Suprapubic skin (tissue), 4 donors: ENCODE results near the gene GMNC. TPM values are rescaled to one million over a fixed set of nuclear protein-coding genes. Genes with fewer than 3 reads are reported as not detected.

Experiments used
- DNase-seq, 2 donors: peaks; one replicate each; pipeline ENCODE4 v3.0.0-alpha.2; 2019; ENCODE audit warnings: low spot score in 2 of 2
- H3K27ac ChIP-seq: fragments of 200-600 bp; sonication (generic); one replicate; pipeline ENCODE4 v1.5.1; 2019
- H3K27me3 ChIP-seq: fragments of 200-600 bp; sonication (generic); one replicate; pipeline ENCODE4 v1.5.1; 2019
- H3K36me3 ChIP-seq: fragments of 200-600 bp; sonication (generic); one replicate; pipeline ENCODE4 v1.5.1; 2019
- H3K4me1 ChIP-seq: fragments of 200-600 bp; sonication (generic); one replicate; pipeline ENCODE4 v1.5.1; 2019
- H3K4me3 ChIP-seq: fragments of 200-600 bp; sonication (generic); one replicate; pipeline ENCODE4 v1.5.1; 2019; ENCODE audit warnings: mild to moderate bottlenecking
- H3K9me3 ChIP-seq: fragments of 200-600 bp; sonication (generic); one replicate; pipeline ENCODE4 v1.5.1; 2019
- CTCF ChIP-seq, 2 donors: fragments of 200-600 bp in 1 of 2; fragments of 450-650 bp in 1 of 2; sonication (generic) in 1 of 2; IDR thresholded peaks; one replicate each; pipeline ENCODE4 v1.5.1; 2016 to 2019; ENCODE audit warnings: antibody characterized with exemption in 2 of 2, mild to moderate bottlenecking in 1 of 2, moderate library complexity in 1 of 2
- EP300 ChIP-seq: sonication (generic); formaldehyde crosslinking; IDR thresholded peaks from one replicate; pipeline ENCODE4 v1.6.1; 2017; ENCODE audit warnings: antibody characterized with exemption
- POLR2A ChIP-seq, 2 donors: fragments of 450-650 bp; IDR thresholded peaks; one replicate each; pipeline ENCODE4 v1.6.1; 2017; ENCODE audit warnings: antibody characterized with exemption in 2 of 2, mild to moderate bottlenecking in 2 of 2, moderate library complexity in 2 of 2
- POLR2AphosphoS5 ChIP-seq, 3 donors: sonication (generic); formaldehyde crosslinking; IDR thresholded peaks; one replicate each; pipeline ENCODE4 v1.6.1; 2017; ENCODE audit warnings: antibody characterized with exemption in 3 of 3
- WGBS: methylation state at CpG from one replicate; pipeline ENCODE4 v1.1.5; 2018; 5-methylcytosine and 5-hydroxymethylcytosine counted together
- total RNA-seq, 4 donors: library from RNA; depleted of rRNA; stranded (reverse); fragments of >200 nt; gene quantifications; one replicate each; pipeline ENCODE4 v1.1.0, GENCODE V29; 2016

The GMNC gene
- total RNA-seq, 4 donors from 2014 or later: 0.13 TPM; not detected in 3

GRCh38 chr3:190863119-190863465 is 598 bp upstream of the GMNC start:
- 10% methylated on average over 6 of the region's 6 CpGs for WGBS
- Histone ChIP-seq H3K36me3 (no peaks in the 10 kb centered on the region), H3K4me3 (peak overlapping the region; percentile 81), H3K4me1 (peaks cover 13% of the 10 kb centered on the region), H3K27me3 (no peaks in the 10 kb centered on the region), H3K27ac (no peak overlapping the region), H3K9me3 (no peaks in the 10 kb centered on the region)
- no peak for TF ChIP-seq EP300
- no peak for TF ChIP-seq POLR2AphosphoS5 (IDR thresholded peaks at IDR 0.05)
- no peak for TF ChIP-seq CTCF (IDR thresholded peaks at IDR 0.05)
- no peak for TF ChIP-seq POLR2A (IDR thresholded peaks at IDR 0.05)
- no peak for DNase-seq

- WGBS: 72% methylated on average over 7 of the region's 7 CpGs
- Histone ChIP-seq H3K4me1 (peaks cover 13% of the 10 kb centered on the region), H3K4me3 (no peak overlapping the region), H3K27me3 (no peaks in the 10 kb centered on the region), H3K36me3 (no peaks in the 10 kb centered on the region), H3K9me3 (no peaks in the 10 kb centered on the region), H3K27ac (no peak overlapping the region)
- TF ChIP-seq POLR2AphosphoS5 (IDR thresholded peaks at IDR 0.05) (no peak), POLR2A (IDR thresholded peaks at IDR 0.05) (no peak), CTCF (IDR thresholded peaks at IDR 0.05) (no peak), EP300 (no peak)
- no peak for DNase-seq
These were observed 2.0 kb downstream of the GMNC start for GRCh38 chr3:190860521-190860920.

GRCh38 chr3:190855151-190855550 is 7.3 kb downstream of the GMNC start:
- 31% methylated on average over 3 of the region's 3 CpGs for WGBS
- Histone ChIP-seq H3K9me3 (no peaks in the 10 kb centered on the region), H3K27ac (no peak overlapping the region), H3K36me3 (no peaks in the 10 kb centered on the region), H3K4me1 (no peaks in the 10 kb centered on the region), H3K4me3 (no peak overlapping the region), H3K27me3 (no peaks in the 10 kb centered on the region)
- TF ChIP-seq EP300 (no peak), POLR2AphosphoS5 (IDR thresholded peaks at IDR 0.05) (no peak), CTCF (IDR thresholded peaks at IDR 0.05) (no peak), POLR2A (IDR thresholded peaks at IDR 0.05) (no peak)
- DNase-seq: no peak

GRCh38 chr3:190854062-190854461 is 8.4 kb downstream of the GMNC start:
- H3K27me3 ChIP-seq: no peaks in the 10 kb centered on the region
- no peak for DNase-seq
- no peak overlapping the region for H3K27ac ChIP-seq
- H3K9me3 ChIP-seq: no peaks in the 10 kb centered on the region
- H3K4me1 ChIP-seq: no peaks in the 10 kb centered on the region
- 87% methylated on average over 4 of the region's 4 CpGs for WGBS
- H3K36me3 ChIP-seq: no peaks in the 10 kb centered on the region
- H3K4me3 ChIP-seq: no peak overlapping the region
- TF ChIP-seq CTCF (IDR thresholded peaks at IDR 0.05) (no peak), POLR2A (IDR thresholded peaks at IDR 0.05) (no peak), EP300 (no peak), POLR2AphosphoS5 (IDR thresholded peaks at IDR 0.05) (no peak)

- H3K9me3 ChIP-seq: no peaks in the 10 kb centered on the region
- 27% methylated on average over 1 of the region's 1 CpG for WGBS
- no peak for DNase-seq
- no peaks in the 10 kb centered on the region for H3K27me3 ChIP-seq
- no peak overlapping the region for H3K27ac ChIP-seq
- H3K4me1 ChIP-seq: no peaks in the 10 kb centered on the region
- TF ChIP-seq POLR2AphosphoS5 (IDR thresholded peaks at IDR 0.05): no peak
- TF ChIP-seq CTCF (IDR thresholded peaks at IDR 0.05): no peak
- no peak for TF ChIP-seq EP300
- no peak for TF ChIP-seq POLR2A (IDR thresholded peaks at IDR 0.05)
- no peak overlapping the region for H3K4me3 ChIP-seq
- no peaks in the 10 kb centered on the region for H3K36me3 ChIP-seq
These were observed 9.0 kb downstream of the GMNC start for GRCh38 chr3:190853464-190853863.
